Uterus (tissue), 2 donors: ENCODE measurements around the gene CLCN1.

Source experiments
- POLR2A ChIP-seq, 2 donors: fragments of 450-650 bp; IDR thresholded peaks; one replicate each; pipeline ENCODE4 v1.6.1; 2016; ENCODE audit warnings: antibody characterized with exemption in 2 of 2, mild to moderate bottlenecking in 1 of 2, moderate library complexity in 1 of 2
- TF ChIP-seq, protein P1 (sequence below), 4 experiments: fragments of 200-600 bp in 2 of 4; fragments of 450-650 bp in 2 of 4; sonication (generic) in 2 of 4; IDR thresholded peaks; one replicate each; pipeline ENCODE4 v1.5.1; 2016 to 2019; ENCODE audit warnings: antibody characterized with exemption in 4 of 4, mild to moderate bottlenecking in 2 of 4, moderate library complexity in 1 of 4

DNA sequence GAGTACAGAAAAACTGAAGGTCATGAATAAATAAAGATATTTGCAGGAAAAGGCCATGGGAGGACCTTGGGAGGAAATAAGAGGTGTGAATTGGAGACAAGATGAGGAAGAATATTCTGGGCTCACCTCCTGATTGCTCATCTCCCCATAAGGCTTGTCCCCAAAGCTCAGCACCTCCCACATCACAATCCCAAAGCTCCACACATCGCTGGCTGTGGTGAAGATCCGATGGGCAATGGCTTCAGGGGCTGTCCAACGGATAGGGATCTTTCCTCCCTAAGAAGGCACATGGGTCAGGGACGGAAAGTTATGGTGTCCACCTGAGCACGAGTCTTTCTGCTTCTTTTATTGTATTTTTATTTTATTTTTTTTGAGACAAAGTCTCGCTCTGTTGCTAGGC is 78.2 kb downstream of the CLCN1 start:
- TF ChIP-seq, protein P1, sequence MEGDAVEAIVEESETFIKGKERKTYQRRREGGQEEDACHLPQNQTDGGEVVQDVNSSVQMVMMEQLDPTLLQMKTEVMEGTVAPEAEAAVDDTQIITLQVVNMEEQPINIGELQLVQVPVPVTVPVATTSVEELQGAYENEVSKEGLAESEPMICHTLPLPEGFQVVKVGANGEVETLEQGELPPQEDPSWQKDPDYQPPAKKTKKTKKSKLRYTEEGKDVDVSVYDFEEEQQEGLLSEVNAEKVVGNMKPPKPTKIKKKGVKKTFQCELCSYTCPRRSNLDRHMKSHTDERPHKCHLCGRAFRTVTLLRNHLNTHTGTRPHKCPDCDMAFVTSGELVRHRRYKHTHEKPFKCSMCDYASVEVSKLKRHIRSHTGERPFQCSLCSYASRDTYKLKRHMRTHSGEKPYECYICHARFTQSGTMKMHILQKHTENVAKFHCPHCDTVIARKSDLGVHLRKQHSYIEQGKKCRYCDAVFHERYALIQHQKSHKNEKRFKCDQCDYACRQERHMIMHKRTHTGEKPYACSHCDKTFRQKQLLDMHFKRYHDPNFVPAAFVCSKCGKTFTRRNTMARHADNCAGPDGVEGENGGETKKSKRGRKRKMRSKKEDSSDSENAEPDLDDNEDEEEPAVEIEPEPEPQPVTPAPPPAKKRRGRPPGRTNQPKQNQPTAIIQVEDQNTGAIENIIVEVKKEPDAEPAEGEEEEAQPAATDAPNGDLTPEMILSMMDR (IDR thresholded peaks at IDR 0.05) = no peak
- no peak for TF ChIP-seq POLR2A (IDR thresholded peaks at IDR 0.05)
